Measurements from ENCODE around the gene ELOB.

The ELOB gene

GRCh38 chr16:2778630-2778958, 1.5 kb upstream of the ELOB start:
- Histone ChIP-seq H3K4me1 (ENCODE audit: control insufficient read depth, insufficient read depth, low read length) (peaks cover 24% of the 10 kb centered on the region), H3K27me3 (replicated peaks; ENCODE audit: control insufficient read depth, insufficient read depth, low read length) (peaks cover 8% of the 10 kb centered on the region), H3K9me3 (ENCODE audit: control insufficient read depth, low read length) (no peaks in the 10 kb centered on the region), H3K36me3 (ENCODE audit: control insufficient read depth, insufficient read depth, low read length, severe bottlenecking) (peaks cover 15% of the 10 kb centered on the region), H3K9ac (ENCODE audit: low read length) (peak overlapping the region; percentile 100), H3K4me3 (ENCODE audit: low read length) (peak overlapping the region; percentile 98)
- no peak for DNase-seq (ENCODE audit: low read depth)

- DNase-seq (ENCODE audit: low read depth): peak; percentile 52
Measured at GRCh38 chr16:2777903-2778629, 986 bp upstream of the ELOB start.

GRCh38 chr16:2776500-2777139, 460 bp downstream of the ELOB start:
- peak overlapping the region; percentile 93 for H3K4me3 ChIP-seq (ENCODE audit: low read length)
- H3K27me3 ChIP-seq (replicated peaks; ENCODE audit: control insufficient read depth, insufficient read depth, low read length): no peaks in the 10 kb centered on the region
- H3K4me1 ChIP-seq (ENCODE audit: control insufficient read depth, insufficient read depth, low read length): peaks cover 33% of the 10 kb centered on the region
- H3K36me3 ChIP-seq (ENCODE audit: control insufficient read depth, insufficient read depth, low read length, severe bottlenecking): peaks cover 32% of the 10 kb centered on the region
- no peaks in the 10 kb centered on the region for H3K9me3 ChIP-seq (ENCODE audit: control insufficient read depth, low read length)
- H3K9ac ChIP-seq (ENCODE audit: low read length): peak overlapping the region; percentile 88
- DNase-seq (ENCODE audit: low read depth): peak; percentile 59

More at GRCh38 chr16:2777903-2778629, 986 bp upstream of the ELOB start:
- Histone ChIP-seq H3K9ac (ENCODE audit: low read length) (peak overlapping the region; percentile 100), H3K36me3 (ENCODE audit: control insufficient read depth, insufficient read depth, low read length, severe bottlenecking) (peaks cover 21% of the 10 kb centered on the region), H3K4me3 (ENCODE audit: low read length) (peak overlapping the region; percentile 98), H3K27me3 (replicated peaks; ENCODE audit: control insufficient read depth, insufficient read depth, low read length) (peaks cover 3% of the 10 kb centered on the region), H3K4me1 (ENCODE audit: control insufficient read depth, insufficient read depth, low read length) (peaks cover 29% of the 10 kb centered on the region), H3K9me3 (ENCODE audit: control insufficient read depth, low read length) (no peaks in the 10 kb centered on the region)

- Histone ChIP-seq H3K27me3 (replicated peaks; ENCODE audit: control insufficient read depth, insufficient read depth, low read length) (no peaks in the 10 kb centered on the region), H3K9me3 (ENCODE audit: control insufficient read depth, low read length) (no peaks in the 10 kb centered on the region), H3K9ac (ENCODE audit: low read length) (peak overlapping the region; percentile 88), H3K36me3 (ENCODE audit: control insufficient read depth, insufficient read depth, low read length, severe bottlenecking) (peaks cover 38% of the 10 kb centered on the region), H3K4me1 (ENCODE audit: control insufficient read depth, insufficient read depth, low read length) (peaks cover 33% of the 10 kb centered on the region), H3K4me3 (ENCODE audit: low read length) (peak overlapping the region; percentile 93)
- DNase-seq (ENCODE audit: low read depth): peak; percentile 32
Measured at GRCh38 chr16:2775765-2776499, 1.1 kb downstream of the ELOB start.

- Histone ChIP-seq H3K36me3 (ENCODE audit: control insufficient read depth, insufficient read depth, low read length, severe bottlenecking) (peaks cover 45% of the 10 kb centered on the region), H3K4me1 (ENCODE audit: control insufficient read depth, insufficient read depth, low read length) (peaks cover 40% of the 10 kb centered on the region), H3K4me3 (ENCODE audit: low read length) (peak overlapping the region; percentile 93), H3K27me3 (replicated peaks; ENCODE audit: control insufficient read depth, insufficient read depth, low read length) (no peaks in the 10 kb centered on the region), H3K9ac (ENCODE audit: low read length) (peak overlapping the region; percentile 88), H3K9me3 (ENCODE audit: control insufficient read depth, low read length) (no peaks in the 10 kb centered on the region)
- no peak for DNase-seq (ENCODE audit: low read depth)
Measured at GRCh38 chr16:2775131-2775716, 1.9 kb downstream of the ELOB start.

GRCh38 chr16:2774161-2774891, 2.8 kb downstream of the ELOB start:
- DNase-seq (ENCODE audit: low read depth): no peak
- H3K36me3 ChIP-seq (ENCODE audit: control insufficient read depth, insufficient read depth, low read length, severe bottlenecking): peaks cover 53% of the 10 kb centered on the region

GRCh38 chr16:2773188-2773968, 3.7 kb downstream of the ELOB start:
- Histone ChIP-seq H3K9ac (ENCODE audit: low read length) (no peak overlapping the region), H3K4me1 (ENCODE audit: control insufficient read depth, insufficient read depth, low read length) (peaks cover 52% of the 10 kb centered on the region), H3K9me3 (ENCODE audit: control insufficient read depth, low read length) (no peaks in the 10 kb centered on the region), H3K27me3 (replicated peaks; ENCODE audit: control insufficient read depth, insufficient read depth, low read length) (no peaks in the 10 kb centered on the region), H3K36me3 (ENCODE audit: control insufficient read depth, insufficient read depth, low read length, severe bottlenecking) (peaks cover 63% of the 10 kb centered on the region), H3K4me3 (ENCODE audit: low read length) (no peak overlapping the region)
- no peak for DNase-seq (ENCODE audit: low read depth)

More at GRCh38 chr16:2774161-2774891, 2.8 kb downstream of the ELOB start:
- no peak overlapping the region for H3K4me3 ChIP-seq (ENCODE audit: low read length)
- H3K27me3 ChIP-seq (replicated peaks; ENCODE audit: control insufficient read depth, insufficient read depth, low read length): no peaks in the 10 kb centered on the region
- no peaks in the 10 kb centered on the region for H3K9me3 ChIP-seq (ENCODE audit: control insufficient read depth, low read length)
- H3K4me1 ChIP-seq (ENCODE audit: control insufficient read depth, insufficient read depth, low read length): peaks cover 48% of the 10 kb centered on the region
- no peak overlapping the region for H3K9ac ChIP-seq (ENCODE audit: low read length)

- H3K9me3 ChIP-seq (ENCODE audit: control insufficient read depth, low read length): no peaks in the 10 kb centered on the region
- DNase-seq (ENCODE audit: low read depth): no peak
- peaks cover 79% of the 10 kb centered on the region for H3K36me3 ChIP-seq (ENCODE audit: control insufficient read depth, insufficient read depth, low read length, severe bottlenecking)
- H3K4me1 ChIP-seq (ENCODE audit: control insufficient read depth, insufficient read depth, low read length): peaks cover 63% of the 10 kb centered on the region
- no peaks in the 10 kb centered on the region for H3K27me3 ChIP-seq (replicated peaks; ENCODE audit: control insufficient read depth, insufficient read depth, low read length)
- no peak overlapping the region for H3K9ac ChIP-seq (ENCODE audit: low read length)
- no peak overlapping the region for H3K4me3 ChIP-seq (ENCODE audit: low read length)
Measured at GRCh38 chr16:2771496-2772402, 5.3 kb downstream of the ELOB start.

- Histone ChIP-seq H3K4me1 (ENCODE audit: control insufficient read depth, insufficient read depth, low read length) (peaks cover 52% of the 10 kb centered on the region), H3K9ac (ENCODE audit: low read length) (peak overlapping the region; percentile 19), H3K27me3 (replicated peaks; ENCODE audit: control insufficient read depth, insufficient read depth, low read length) (no peaks in the 10 kb centered on the region), H3K36me3 (ENCODE audit: control insufficient read depth, insufficient read depth, low read length, severe bottlenecking) (peaks cover 93% of the 10 kb centered on the region), H3K9me3 (ENCODE audit: control insufficient read depth, low read length) (no peaks in the 10 kb centered on the region), H3K4me3 (ENCODE audit: low read length) (no peak overlapping the region)
- no peak for DNase-seq (ENCODE audit: low read depth)
Measured at GRCh38 chr16:2770057-2770951, 6.8 kb downstream of the ELOB start.
